ENCODE measurements around the gene PFDN4.

Gene PFDN4

DNA sequence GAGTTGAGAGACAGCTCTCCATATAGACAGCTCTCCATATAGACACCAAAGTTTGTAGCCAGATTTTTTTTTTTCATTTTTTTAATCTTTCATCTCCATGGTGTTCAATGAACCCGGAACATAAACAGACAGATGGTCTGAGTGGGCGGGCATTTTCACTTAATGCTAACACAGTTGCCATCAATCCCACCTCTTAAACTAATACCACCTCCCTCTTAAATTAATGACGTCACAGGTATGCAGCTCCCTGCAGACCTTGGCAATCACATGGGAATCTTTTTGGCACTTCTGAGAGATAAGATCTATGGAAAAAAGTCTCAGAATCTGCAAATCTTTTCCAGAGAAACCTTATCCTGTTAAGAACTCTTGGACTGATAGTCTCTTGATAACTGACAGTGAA, 43.2 kb downstream of the PFDN4 start:
- TF ChIP-seq POLR2A (IDR thresholded peaks at IDR 0.05; ENCODE audit: extremely low read depth, insufficient read length) (no peak), CTCF (IDR thresholded peaks at IDR 0.05; ENCODE audit: low read depth, low read length) (no peak), MAX (IDR thresholded peaks at IDR 0.05; ENCODE audit: low read depth, low read length) (no peak), MYC (IDR thresholded peaks at IDR 0.05; ENCODE audit: low read depth, low read length) (no peak)
- no peak overlapping the region for H3K4me3 ChIP-seq (ENCODE audit: low read depth, low read length)
- DNase-seq (ENCODE audit: low read depth), result no peak

GRCh38 chr20:54254596-54254995, 46.7 kb downstream of the PFDN4 start:
- no peak for DNase-seq (ENCODE audit: low read depth)
- H3K4me3 ChIP-seq (ENCODE audit: low read depth, low read length), result no peak overlapping the region
- no peak for TF ChIP-seq CTCF (IDR thresholded peaks at IDR 0.05; ENCODE audit: low read depth, low read length)
- TF ChIP-seq MYC (IDR thresholded peaks at IDR 0.05; ENCODE audit: low read depth, low read length), result no peak
- TF ChIP-seq POLR2A (IDR thresholded peaks at IDR 0.05; ENCODE audit: extremely low read depth, insufficient read length), result no peak
- no peak for TF ChIP-seq MAX (IDR thresholded peaks at IDR 0.05; ENCODE audit: low read depth, low read length)

GRCh38 chr20:54255157-54255556, 47.3 kb downstream of the PFDN4 start:
- no peak for DNase-seq (ENCODE audit: low read depth)
- H3K4me3 ChIP-seq (ENCODE audit: low read depth, low read length), result no peak overlapping the region
- TF ChIP-seq MAX (IDR thresholded peaks at IDR 0.05; ENCODE audit: low read depth, low read length) (no peak), CTCF (IDR thresholded peaks at IDR 0.05; ENCODE audit: low read depth, low read length) (no peak), POLR2A (IDR thresholded peaks at IDR 0.05; ENCODE audit: extremely low read depth, insufficient read length) (no peak)

- DNase-seq (ENCODE audit: low read depth), result no peak
- TF ChIP-seq POLR2A (IDR thresholded peaks at IDR 0.05; ENCODE audit: extremely low read depth, insufficient read length) (no peak), MYC (IDR thresholded peaks at IDR 0.05; ENCODE audit: low read depth, low read length) (no peak), CTCF (IDR thresholded peaks at IDR 0.05; ENCODE audit: low read depth, low read length) (no peak), MAX (IDR thresholded peaks at IDR 0.05; ENCODE audit: low read depth, low read length) (no peak)
- no peak overlapping the region for H3K4me3 ChIP-seq (ENCODE audit: low read depth, low read length)
These were observed 48.3 kb downstream of the PFDN4 start for GRCh38 chr20:54256202-54256601.

GRCh38 chr20:54257071-54257816, 49.4 kb downstream of the PFDN4 start:
- DNase-seq (ENCODE audit: low read depth), result no peak
- H3K4me3 ChIP-seq (ENCODE audit: low read depth, low read length), result no peak overlapping the region
- TF ChIP-seq POLR2A (IDR thresholded peaks at IDR 0.05; ENCODE audit: extremely low read depth, insufficient read length) (no peak), MYC (IDR thresholded peaks at IDR 0.05; ENCODE audit: low read depth, low read length) (no peak), MAX (IDR thresholded peaks at IDR 0.05; ENCODE audit: low read depth, low read length) (no peak), CTCF (IDR thresholded peaks at IDR 0.05; ENCODE audit: low read depth, low read length) (no peak)

Data from NB4 (cell line).